Neural cell (in vitro differentiated cells): Measurements from ENCODE around the gene IFT22.
"Not testable (repeated sequence)": the region's sequence is repeated elsewhere in the genome, so short reads cannot be mapped to it uniquely, and the experiment has no call there.

Experiments
- CTCF ChIP-seq: fragments of 450-650 bp; IDR thresholded peaks from 2 replicates; pipeline ENCODE4 v1.5.1; 2014; ENCODE audit warnings: antibody characterized with exemption, mild to moderate bottlenecking, moderate library complexity; ENCODE audit not compliant: poor library complexity, severe bottlenecking
- EZH2 ChIP-seq: fragments of 200-600, 300-800 bp; shearing (Covaris generic), sonication (generic); IDR thresholded peaks from 2 replicates; pipeline ENCODE4 v1.6.1; 2014; ENCODE audit warnings: antibody characterized with exemption, low read length, borderline replicate concordance, mild to moderate bottlenecking; ENCODE audit not compliant: insufficient read depth, poor library complexity, severe bottlenecking
- POLR2AphosphoS5 ChIP-seq: IDR thresholded peaks from 2 replicates; pipeline ENCODE4 v1.6.1; 2012
- TAF1 ChIP-seq: IDR thresholded peaks from 2 replicates; pipeline ENCODE4 v1.6.1; 2012; ENCODE audit warnings: low read depth

GRCh38 chr7:101289687-101290086 is 31.9 kb downstream of the IFT22 start:
- TF ChIP-seq CTCF, POLR2AphosphoS5, TAF1, EZH2: not testable (repeated sequence)
